WTC11 (cell line): Measurements from ENCODE around the gene KIF2A.

Source experiments
- ESRRA ChIP-seq: sonication (generic); formaldehyde crosslinking; IDR thresholded peaks from 2 replicates; pipeline ENCODE4 v1.8.1; 2022; ENCODE audit warnings: mild to moderate bottlenecking, missing genetic modification reagents, borderline replicate concordance
- NFATC4 ChIP-seq: fragments of 250-450 bp; sonication (Bioruptor Pico); IDR thresholded peaks from 2 replicates; pipeline ENCODE4 v1.9.0; 2021; ENCODE audit warnings: mild to moderate bottlenecking
- NFYB ChIP-seq: sonication (generic); formaldehyde crosslinking; conservative IDR thresholded peaks from 2 replicates; pipeline ENCODE4 v1.8.0; 2022; ENCODE audit warnings: low read depth, missing genetic modification reagents
- SMAD3 ChIP-seq: sonication (generic); formaldehyde crosslinking; IDR thresholded peaks from 2 replicates; pipeline ENCODE4 v1.8.0; 2022; ENCODE audit warnings: missing genetic modification reagents, mild to moderate bottlenecking, borderline replicate concordance
- SP1 ChIP-seq: sonication (generic); formaldehyde crosslinking; conservative IDR thresholded peaks from 2 replicates; pipeline ENCODE4 v1.8.1; 2022; ENCODE audit warnings: missing genetic modification reagents
- TCF7 ChIP-seq: sonication (generic); formaldehyde crosslinking; IDR thresholded peaks from 2 replicates; pipeline ENCODE4 v1.8.0; 2022; ENCODE audit warnings: mild to moderate bottlenecking, low read depth, missing genetic modification reagents, moderate library complexity
- TF ChIP-seq, protein P1 (sequence below): sonication (generic); formaldehyde crosslinking; IDR thresholded peaks from 2 replicates; pipeline ENCODE4 v1.8.0; 2022; ENCODE audit warnings: mild to moderate bottlenecking, missing genetic modification reagents
- TF ChIP-seq, protein P2 (sequence below): sonication (generic); formaldehyde crosslinking; IDR thresholded peaks from 2 replicates; pipeline ENCODE4 v1.8.0; 2022; ENCODE audit warnings: mild to moderate bottlenecking, missing genetic modification reagents
- TF ChIP-seq, protein P3 (sequence below): sonication (generic); formaldehyde crosslinking; IDR thresholded peaks from 2 replicates; pipeline ENCODE4 v1.8.1; 2023; ENCODE audit warnings: mild to moderate bottlenecking, missing genetic modification reagents
- TF ChIP-seq, protein P4 (sequence below): sonication (generic); formaldehyde crosslinking; IDR thresholded peaks from 2 replicates; pipeline ENCODE4 v1.8.1; 2022; ENCODE audit warnings: low read depth, missing genetic modification reagents, borderline replicate concordance
- TF ChIP-seq, protein P5 (sequence below): fragments of 200-600 bp; IDR thresholded peaks from 2 replicates; pipeline ENCODE4 v1.8.0; 2022; ENCODE audit warnings: antibody characterized with exemption
- TF ChIP-seq, protein P6 (sequence below): sonication (generic); formaldehyde crosslinking; IDR thresholded peaks from 2 replicates; pipeline ENCODE4 v1.8.1; 2022; ENCODE audit warnings: mild to moderate bottlenecking, moderate library complexity, missing genetic modification reagents
- TF ChIP-seq, protein P7 (sequence below): sonication (generic); formaldehyde crosslinking; IDR thresholded peaks from 2 replicates; pipeline ENCODE4 v1.8.0; 2023; ENCODE audit warnings: missing genetic modification reagents
- TF ChIP-seq, protein P8 (sequence below): sonication (generic); formaldehyde crosslinking; IDR thresholded peaks from 2 replicates; pipeline ENCODE4 v1.8.0; 2023; ENCODE audit warnings: mild to moderate bottlenecking, missing genetic modification reagents

DNA sequence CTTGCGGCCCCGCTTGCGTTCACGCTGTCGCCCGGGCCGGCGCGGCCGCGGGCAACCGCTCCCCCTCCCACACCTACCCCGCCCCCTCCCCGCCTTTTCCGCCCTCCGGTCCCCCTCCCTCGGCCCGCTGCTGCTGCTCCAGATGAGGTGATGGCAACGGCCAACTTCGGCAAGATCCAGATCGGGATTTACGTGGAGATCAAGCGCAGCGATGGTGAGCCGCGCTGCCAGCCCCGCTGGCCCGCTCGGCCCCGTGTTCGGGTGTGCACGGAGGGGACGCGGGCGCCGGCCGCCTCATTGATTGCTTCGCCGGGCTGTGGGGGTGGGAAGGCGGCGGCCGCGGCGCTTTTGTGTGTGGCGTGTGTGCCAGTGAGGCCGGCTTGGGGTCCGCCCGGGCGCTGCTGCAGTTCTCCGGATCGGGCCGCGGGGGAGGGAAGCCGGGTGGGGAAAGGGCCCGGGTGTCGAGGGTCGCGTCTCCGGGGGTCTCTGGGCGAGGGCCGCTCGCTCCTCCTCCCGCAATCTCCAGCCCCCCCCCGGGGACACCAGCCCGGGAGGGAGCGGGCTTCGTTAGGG lies 403 bp downstream of the KIF2A start:
- TF ChIP-seq, protein P1, sequence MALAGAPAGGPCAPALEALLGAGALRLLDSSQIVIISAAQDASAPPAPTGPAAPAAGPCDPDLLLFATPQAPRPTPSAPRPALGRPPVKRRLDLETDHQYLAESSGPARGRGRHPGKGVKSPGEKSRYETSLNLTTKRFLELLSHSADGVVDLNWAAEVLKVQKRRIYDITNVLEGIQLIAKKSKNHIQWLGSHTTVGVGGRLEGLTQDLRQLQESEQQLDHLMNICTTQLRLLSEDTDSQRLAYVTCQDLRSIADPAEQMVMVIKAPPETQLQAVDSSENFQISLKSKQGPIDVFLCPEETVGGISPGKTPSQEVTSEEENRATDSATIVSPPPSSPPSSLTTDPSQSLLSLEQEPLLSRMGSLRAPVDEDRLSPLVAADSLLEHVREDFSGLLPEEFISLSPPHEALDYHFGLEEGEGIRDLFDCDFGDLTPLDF: no peak
- TF ChIP-seq, protein P2, sequence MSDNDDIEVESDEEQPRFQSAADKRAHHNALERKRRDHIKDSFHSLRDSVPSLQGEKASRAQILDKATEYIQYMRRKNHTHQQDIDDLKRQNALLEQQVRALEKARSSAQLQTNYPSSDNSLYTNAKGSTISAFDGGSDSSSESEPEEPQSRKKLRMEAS (CRISPR knock-in tag): no peak
- TF ChIP-seq, protein P3, sequence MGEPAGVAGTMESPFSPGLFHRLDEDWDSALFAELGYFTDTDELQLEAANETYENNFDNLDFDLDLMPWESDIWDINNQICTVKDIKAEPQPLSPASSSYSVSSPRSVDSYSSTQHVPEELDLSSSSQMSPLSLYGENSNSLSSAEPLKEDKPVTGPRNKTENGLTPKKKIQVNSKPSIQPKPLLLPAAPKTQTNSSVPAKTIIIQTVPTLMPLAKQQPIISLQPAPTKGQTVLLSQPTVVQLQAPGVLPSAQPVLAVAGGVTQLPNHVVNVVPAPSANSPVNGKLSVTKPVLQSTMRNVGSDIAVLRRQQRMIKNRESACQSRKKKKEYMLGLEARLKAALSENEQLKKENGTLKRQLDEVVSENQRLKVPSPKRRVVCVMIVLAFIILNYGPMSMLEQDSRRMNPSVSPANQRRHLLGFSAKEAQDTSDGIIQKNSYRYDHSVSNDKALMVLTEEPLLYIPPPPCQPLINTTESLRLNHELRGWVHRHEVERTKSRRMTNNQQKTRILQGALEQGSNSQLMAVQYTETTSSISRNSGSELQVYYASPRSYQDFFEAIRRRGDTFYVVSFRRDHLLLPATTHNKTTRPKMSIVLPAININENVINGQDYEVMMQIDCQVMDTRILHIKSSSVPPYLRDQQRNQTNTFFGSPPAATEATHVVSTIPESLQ (CRISPR knock-in tag): no peak
- TF ChIP-seq SP1 (CRISPR knock-in tag) (no peak), TCF7 (CRISPR knock-in tag) (no peak), ESRRA (CRISPR knock-in tag) (no peak), NFATC4 (CRISPR knock-in tag) (no peak), SMAD3 (CRISPR knock-in tag) (no peak), NFYB (CRISPR knock-in tag) (no peak)
- TF ChIP-seq, protein P4, sequence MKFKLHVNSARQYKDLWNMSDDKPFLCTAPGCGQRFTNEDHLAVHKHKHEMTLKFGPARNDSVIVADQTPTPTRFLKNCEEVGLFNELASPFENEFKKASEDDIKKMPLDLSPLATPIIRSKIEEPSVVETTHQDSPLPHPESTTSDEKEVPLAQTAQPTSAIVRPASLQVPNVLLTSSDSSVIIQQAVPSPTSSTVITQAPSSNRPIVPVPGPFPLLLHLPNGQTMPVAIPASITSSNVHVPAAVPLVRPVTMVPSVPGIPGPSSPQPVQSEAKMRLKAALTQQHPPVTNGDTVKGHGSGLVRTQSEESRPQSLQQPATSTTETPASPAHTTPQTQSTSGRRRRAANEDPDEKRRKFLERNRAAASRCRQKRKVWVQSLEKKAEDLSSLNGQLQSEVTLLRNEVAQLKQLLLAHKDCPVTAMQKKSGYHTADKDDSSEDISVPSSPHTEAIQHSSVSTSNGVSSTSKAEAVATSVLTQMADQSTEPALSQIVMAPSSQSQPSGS (CRISPR knock-in tag): no peak
- TF ChIP-seq, protein P5, sequence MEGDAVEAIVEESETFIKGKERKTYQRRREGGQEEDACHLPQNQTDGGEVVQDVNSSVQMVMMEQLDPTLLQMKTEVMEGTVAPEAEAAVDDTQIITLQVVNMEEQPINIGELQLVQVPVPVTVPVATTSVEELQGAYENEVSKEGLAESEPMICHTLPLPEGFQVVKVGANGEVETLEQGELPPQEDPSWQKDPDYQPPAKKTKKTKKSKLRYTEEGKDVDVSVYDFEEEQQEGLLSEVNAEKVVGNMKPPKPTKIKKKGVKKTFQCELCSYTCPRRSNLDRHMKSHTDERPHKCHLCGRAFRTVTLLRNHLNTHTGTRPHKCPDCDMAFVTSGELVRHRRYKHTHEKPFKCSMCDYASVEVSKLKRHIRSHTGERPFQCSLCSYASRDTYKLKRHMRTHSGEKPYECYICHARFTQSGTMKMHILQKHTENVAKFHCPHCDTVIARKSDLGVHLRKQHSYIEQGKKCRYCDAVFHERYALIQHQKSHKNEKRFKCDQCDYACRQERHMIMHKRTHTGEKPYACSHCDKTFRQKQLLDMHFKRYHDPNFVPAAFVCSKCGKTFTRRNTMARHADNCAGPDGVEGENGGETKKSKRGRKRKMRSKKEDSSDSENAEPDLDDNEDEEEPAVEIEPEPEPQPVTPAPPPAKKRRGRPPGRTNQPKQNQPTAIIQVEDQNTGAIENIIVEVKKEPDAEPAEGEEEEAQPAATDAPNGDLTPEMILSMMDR: no peak
- TF ChIP-seq, protein P6, sequence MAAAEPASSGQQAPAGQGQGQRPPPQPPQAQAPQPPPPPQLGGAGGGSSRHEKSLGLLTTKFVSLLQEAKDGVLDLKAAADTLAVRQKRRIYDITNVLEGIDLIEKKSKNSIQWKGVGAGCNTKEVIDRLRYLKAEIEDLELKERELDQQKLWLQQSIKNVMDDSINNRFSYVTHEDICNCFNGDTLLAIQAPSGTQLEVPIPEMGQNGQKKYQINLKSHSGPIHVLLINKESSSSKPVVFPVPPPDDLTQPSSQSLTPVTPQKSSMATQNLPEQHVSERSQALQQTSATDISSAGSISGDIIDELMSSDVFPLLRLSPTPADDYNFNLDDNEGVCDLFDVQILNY (CRISPR knock-in tag): no peak
- TF ChIP-seq, protein P7, sequence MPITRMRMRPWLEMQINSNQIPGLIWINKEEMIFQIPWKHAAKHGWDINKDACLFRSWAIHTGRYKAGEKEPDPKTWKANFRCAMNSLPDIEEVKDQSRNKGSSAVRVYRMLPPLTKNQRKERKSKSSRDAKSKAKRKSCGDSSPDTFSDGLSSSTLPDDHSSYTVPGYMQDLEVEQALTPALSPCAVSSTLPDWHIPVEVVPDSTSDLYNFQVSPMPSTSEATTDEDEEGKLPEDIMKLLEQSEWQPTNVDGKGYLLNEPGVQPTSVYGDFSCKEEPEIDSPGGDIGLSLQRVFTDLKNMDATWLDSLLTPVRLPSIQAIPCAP (CRISPR knock-in tag): peak; percentile 67; the same call in 1 of the 2 replicates
- TF ChIP-seq, protein P8, sequence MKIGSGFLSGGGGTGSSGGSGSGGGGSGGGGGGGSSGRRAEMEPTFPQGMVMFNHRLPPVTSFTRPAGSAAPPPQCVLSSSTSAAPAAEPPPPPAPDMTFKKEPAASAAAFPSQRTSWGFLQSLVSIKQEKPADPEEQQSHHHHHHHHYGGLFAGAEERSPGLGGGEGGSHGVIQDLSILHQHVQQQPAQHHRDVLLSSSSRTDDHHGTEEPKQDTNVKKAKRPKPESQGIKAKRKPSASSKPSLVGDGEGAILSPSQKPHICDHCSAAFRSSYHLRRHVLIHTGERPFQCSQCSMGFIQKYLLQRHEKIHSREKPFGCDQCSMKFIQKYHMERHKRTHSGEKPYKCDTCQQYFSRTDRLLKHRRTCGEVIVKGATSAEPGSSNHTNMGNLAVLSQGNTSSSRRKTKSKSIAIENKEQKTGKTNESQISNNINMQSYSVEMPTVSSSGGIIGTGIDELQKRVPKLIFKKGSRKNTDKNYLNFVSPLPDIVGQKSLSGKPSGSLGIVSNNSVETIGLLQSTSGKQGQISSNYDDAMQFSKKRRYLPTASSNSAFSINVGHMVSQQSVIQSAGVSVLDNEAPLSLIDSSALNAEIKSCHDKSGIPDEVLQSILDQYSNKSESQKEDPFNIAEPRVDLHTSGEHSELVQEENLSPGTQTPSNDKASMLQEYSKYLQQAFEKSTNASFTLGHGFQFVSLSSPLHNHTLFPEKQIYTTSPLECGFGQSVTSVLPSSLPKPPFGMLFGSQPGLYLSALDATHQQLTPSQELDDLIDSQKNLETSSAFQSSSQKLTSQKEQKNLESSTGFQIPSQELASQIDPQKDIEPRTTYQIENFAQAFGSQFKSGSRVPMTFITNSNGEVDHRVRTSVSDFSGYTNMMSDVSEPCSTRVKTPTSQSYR (CRISPR knock-in tag): no peak
